KOPT-K1 (cell line): Measurements from ENCODE around the gene SLC30A9.

Source experiments
- H3K27ac ChIP-seq: fragments of 200-600 bp; sonication (generic); 2 replicates; pipeline ENCODE4 v1.5.1; 2016; ENCODE audit warnings: antibody characterized with exemption, mild to moderate bottlenecking, low read depth, low read length; ENCODE audit not compliant: poor library complexity, severe bottlenecking
- H3K36me3 ChIP-seq: fragments of 200-600 bp; sonication (generic); 2 replicates; pipeline ENCODE4 v1.5.1; 2017; ENCODE audit warnings: antibody characterized with exemption, mild to moderate bottlenecking, low read length, moderate library complexity; ENCODE audit not compliant: insufficient read depth
- H3K9me3 ChIP-seq: fragments of 200-600 bp; sonication (generic); 2 replicates; pipeline ENCODE4 v1.5.1; 2017; ENCODE audit warnings: antibody characterized with exemption, low read length, mild to moderate bottlenecking; ENCODE audit not compliant: insufficient read depth, poor library complexity, severe bottlenecking

The SLC30A9 gene

DNA sequence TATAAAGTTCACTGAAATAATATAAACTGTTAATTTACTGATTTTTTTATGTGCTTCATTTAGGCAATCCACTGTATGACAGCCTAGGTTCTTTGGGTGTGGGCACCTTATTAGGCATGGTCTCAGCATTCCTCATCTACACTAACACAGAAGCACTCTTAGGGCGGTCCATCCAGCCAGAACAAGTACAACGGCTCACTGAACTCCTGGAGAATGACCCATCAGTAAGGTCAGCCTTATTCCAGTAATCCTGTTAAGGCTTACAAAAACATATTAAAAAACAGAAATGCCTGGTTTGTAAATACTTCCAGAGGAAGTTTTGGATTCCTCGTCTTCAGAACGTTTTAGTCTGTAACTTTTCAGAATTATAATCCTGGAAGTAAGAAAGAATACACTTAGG, 80.1 kb downstream of the SLC30A9 start:
- Histone ChIP-seq H3K36me3 (peaks cover 43% of the 10 kb centered on the region), H3K9me3 (no peaks in the 10 kb centered on the region), H3K27ac (no peak overlapping the region)

- Histone ChIP-seq H3K27ac (no peak overlapping the region), H3K36me3 (peaks cover 37% of the 10 kb centered on the region), H3K9me3 (no peaks in the 10 kb centered on the region)
Observed at GRCh38 chr4:42074294-42074693, 84.0 kb downstream of the SLC30A9 start.

DNA sequence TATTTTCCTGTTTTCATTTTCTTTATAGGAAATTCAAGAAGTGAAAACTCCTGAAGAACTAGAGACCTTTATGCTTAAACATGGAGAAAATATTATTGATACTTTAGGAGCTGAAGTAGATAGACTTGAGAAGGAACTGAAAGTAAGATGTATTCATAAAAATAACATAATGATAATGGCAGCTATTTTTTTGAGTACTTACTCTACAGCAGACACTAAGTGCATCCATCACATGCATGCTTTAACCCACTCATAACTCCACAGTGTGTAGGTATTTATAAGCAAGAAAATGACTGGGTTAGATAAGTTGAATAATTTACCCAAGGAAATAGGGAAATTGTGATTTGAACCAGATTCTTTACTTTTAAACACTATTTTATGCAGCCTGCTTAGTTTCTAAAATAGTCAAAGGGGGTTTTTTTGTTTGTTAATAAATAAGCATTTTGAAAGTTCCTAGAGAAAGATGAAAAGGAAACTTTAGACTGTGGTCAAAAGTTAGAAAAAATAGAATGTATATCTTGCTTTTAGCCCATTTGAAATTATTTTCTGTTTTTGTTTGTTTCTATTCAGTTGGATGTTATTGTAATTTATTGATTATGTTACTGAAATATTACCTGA, 88.0 kb downstream of the SLC30A9 start:
- H3K27ac ChIP-seq, result no peak overlapping the region
- H3K9me3 ChIP-seq, result no peaks in the 10 kb centered on the region
- H3K36me3 ChIP-seq, result peaks cover 41% of the 10 kb centered on the region

DNA sequence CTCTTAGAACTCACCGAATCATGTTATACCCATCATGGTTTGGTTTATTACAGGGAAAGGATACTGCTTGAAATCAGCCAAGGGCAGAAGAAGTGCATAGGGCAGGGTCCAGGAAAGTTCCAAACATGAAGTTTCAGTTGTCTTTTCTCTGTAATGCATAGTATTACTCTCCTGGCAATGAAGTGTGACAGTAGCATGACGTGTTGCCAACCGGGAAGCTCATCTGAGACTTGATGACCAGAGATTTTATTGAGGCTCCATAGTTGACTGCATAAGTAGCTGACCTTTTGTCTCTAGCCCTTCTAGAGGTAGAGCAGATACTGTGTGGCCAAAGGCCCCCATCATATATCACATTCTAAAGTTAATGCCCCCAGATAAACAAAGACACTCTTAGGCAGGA, 90.0 kb downstream of the SLC30A9 start:
- peaks cover 36% of the 10 kb centered on the region for H3K36me3 ChIP-seq
- no peak overlapping the region for H3K27ac ChIP-seq
- no peaks in the 10 kb centered on the region for H3K9me3 ChIP-seq

- Histone ChIP-seq H3K36me3 (peaks cover 26% of the 10 kb centered on the region), H3K27ac (no peak overlapping the region), H3K9me3 (no peaks in the 10 kb centered on the region)
Observed at GRCh38 chr4:42083816-42084215, 93.5 kb downstream of the SLC30A9 start.

- peaks cover 8% of the 10 kb centered on the region for H3K36me3 ChIP-seq
- no peaks in the 10 kb centered on the region for H3K9me3 ChIP-seq
- no peak overlapping the region for H3K27ac ChIP-seq
Observed at GRCh38 chr4:42088386-42088785, 98.1 kb downstream of the SLC30A9 start.

DNA sequence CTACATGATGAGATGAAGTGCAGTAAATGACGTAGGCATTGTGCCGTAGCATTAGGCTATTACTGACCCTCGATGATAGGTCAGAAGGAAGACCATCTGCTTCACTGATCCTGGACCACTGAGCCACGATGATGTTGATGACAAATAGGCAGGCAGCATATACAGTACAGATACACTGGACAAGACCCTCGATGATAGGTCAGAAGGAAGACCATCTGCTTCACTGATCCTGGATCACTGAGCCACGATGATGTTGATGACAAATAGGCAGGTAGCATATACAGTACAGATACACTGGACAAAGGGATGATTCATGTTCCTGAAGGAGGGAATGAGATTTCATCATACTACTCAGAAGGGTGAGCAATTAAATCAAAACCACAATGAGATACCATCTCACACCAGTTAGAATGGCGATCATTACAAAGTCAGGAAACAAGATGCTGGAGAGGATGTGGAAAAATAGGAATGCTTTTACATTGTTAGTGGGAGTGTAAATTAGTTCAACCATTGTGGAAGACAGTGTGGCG, 111.2 kb downstream of the SLC30A9 start:
- Histone ChIP-seq H3K27ac (no peak overlapping the region), H3K36me3 (no peaks in the 10 kb centered on the region)

DNA sequence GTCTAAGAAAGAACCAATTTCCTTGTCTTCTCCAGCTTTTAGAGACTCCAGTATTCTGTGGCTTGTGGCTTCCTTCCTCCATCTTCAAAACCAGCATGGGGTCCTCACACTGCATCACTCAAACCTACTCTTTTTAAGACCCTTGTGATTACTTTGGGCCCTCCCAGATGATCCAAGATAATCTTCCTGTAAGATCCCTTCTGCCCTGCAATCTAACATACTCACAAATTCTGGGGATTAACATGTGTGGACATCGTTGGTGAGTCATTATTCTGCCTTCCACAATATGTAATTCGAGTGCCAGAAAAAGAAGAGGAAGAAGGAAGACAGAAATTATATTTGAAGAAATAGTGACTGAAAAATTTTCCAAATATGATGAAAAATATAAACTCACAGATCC, 114.2 kb downstream of the SLC30A9 start:
- Histone ChIP-seq H3K9me3 (no peaks in the 10 kb centered on the region), H3K27ac (no peak overlapping the region), H3K36me3 (no peaks in the 10 kb centered on the region)

More for the DNA sequence above, 111.2 kb downstream of the SLC30A9 start:
- no peaks in the 10 kb centered on the region for H3K9me3 ChIP-seq

DNA sequence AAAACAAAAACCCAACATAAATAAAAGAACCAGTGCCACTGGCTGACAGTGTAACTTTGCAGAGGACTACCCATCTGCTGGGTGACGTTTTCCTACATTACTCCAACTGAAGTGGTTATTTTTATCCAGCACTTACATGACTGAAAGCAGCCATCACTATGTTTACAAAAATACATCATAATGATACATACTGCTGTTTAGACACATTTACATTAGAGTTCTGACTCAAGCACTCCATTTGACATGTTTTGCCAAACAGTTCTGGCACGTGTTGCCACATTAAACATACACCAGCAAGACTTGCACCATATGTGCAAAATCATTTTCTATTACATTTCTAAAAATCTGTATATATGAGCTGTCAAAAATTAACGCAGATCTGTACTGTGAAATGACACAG, 122.5 kb downstream of the SLC30A9 start:
- peaks cover 31% of the 10 kb centered on the region for H3K36me3 ChIP-seq
- no peak overlapping the region for H3K27ac ChIP-seq
- no peaks in the 10 kb centered on the region for H3K9me3 ChIP-seq

- H3K36me3 ChIP-seq, result peaks cover 52% of the 10 kb centered on the region
- H3K27ac ChIP-seq, result no peak overlapping the region
- no peaks in the 10 kb centered on the region for H3K9me3 ChIP-seq
Observed at GRCh38 chr4:42119886-42120285, 129.6 kb downstream of the SLC30A9 start.

GRCh38 chr4:42122237-42122636, 131.9 kb downstream of the SLC30A9 start:
- H3K36me3 ChIP-seq, result peaks cover 43% of the 10 kb centered on the region
- H3K27ac ChIP-seq, result no peak overlapping the region
- H3K9me3 ChIP-seq, result no peaks in the 10 kb centered on the region

DNA sequence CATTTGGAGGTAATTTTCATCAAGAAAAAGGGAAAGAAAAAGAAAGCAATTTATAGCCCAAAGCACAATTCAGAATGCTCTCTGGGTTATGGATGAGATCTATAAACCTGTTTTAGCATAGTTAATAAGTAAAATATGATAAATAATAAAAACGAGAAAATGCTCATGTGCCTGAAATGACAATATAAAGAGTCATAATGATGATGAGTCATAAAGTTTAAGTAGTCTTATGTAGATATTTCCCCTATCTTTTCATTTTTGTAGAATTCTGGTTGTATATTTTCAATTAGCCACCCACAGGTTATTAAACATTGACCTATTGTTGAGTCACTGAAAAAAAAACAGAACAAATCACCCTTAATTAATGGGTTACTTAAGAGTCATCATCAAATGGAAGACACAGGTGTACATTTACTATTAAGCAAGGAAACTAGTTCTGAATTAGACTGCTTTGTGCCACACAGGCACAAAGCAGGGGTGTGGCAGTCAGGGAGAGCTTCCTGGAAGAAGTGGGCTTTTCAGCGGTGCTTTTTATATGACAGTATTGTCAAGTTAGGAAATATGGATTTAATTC, 132.8 kb downstream of the SLC30A9 start:
- H3K36me3 ChIP-seq, result peaks cover 35% of the 10 kb centered on the region
- no peak overlapping the region for H3K27ac ChIP-seq
- no peaks in the 10 kb centered on the region for H3K9me3 ChIP-seq

GRCh38 chr4:42132099-42132498, 141.8 kb downstream of the SLC30A9 start:
- Histone ChIP-seq H3K27ac (no peak overlapping the region), H3K36me3 (no peaks in the 10 kb centered on the region), H3K9me3 (no peaks in the 10 kb centered on the region)

DNA sequence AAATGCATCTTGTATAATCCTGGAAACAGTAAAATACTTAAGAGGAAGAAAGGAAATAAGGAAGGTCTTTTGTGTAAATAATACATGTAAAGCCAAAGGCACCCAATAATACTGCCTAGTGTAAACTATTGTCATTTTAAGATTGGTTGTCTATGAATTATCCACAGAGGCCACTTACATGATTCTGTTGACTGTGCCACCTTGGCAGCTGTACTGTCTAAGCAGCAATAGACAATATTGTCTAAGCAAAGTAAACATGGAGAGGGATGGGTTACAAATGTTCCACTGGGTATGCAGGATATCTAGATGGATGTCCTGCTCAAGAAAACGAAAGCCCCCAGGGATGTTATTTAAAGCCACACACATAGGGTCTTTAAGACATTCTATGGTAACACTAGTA, 142.7 kb downstream of the SLC30A9 start:
- Histone ChIP-seq H3K36me3 (peaks cover 4% of the 10 kb centered on the region; the same call in 1 of the 2 replicates), H3K9me3 (no peaks in the 10 kb centered on the region), H3K27ac (no peak overlapping the region)

DNA sequence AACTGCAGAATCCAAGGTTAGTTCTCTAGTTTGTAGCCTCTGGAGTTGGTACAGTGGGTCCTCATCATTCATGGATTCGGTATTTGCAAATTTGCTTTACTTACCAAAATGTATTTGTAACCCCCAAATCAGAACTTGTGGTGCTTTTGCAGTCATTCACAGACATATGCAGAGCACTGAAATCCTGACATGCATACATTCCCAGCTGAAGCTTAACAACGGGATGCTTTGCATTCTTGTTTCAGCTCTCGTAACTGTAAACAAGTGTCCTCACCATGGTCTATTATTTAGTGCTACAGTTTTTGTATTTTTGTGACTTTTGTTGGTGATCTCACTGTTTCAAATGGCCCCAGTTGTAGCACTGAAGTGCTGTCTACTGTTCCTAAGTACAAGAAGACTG, 146.0 kb downstream of the SLC30A9 start:
- no peak overlapping the region for H3K27ac ChIP-seq
- H3K36me3 ChIP-seq, result peaks cover 22% of the 10 kb centered on the region
- H3K9me3 ChIP-seq, result no peaks in the 10 kb centered on the region
